Measurements from ENCODE around the gene TRAIP. TPM values are rescaled to one million over a fixed set of nuclear protein-coding genes. Genes with fewer than 3 reads are reported as not detected.
"Not testable (repeated sequence)": the region's sequence is repeated elsewhere in the genome, so short reads cannot be mapped to it uniquely, and the experiment has no call there.

Gene TRAIP
- total RNA-seq = 2.3 to 5.9 TPM (median 2.7 TPM) in 3 replicates
- long read RNA-seq, transcript TRAIP-201 (15 exons, 2,028 nt) = major isoform, 5 of 7 reads
- long read RNA-seq, partial matches to known transcripts = 0 of 7 reads
- long read RNA-seq, other reads (novel, unspliced or antisense) = 2 of 7 reads

- H3K27ac Mint-ChIP-seq (ENCODE audit: unreplicated experiment) = peak within 1 kb of the TSS; percentile 82
- no peaks in the 10 kb centered on the region for H3K27me3 Mint-ChIP-seq (ENCODE audit: low read depth)
- DNase-seq (ENCODE audit: low spot score) = no peak
- H3K9me3 Mint-ChIP-seq (ENCODE audit: low read depth) = no peaks in the 10 kb centered on the region
- peak; percentile 13 for TF ChIP-seq CTCF (IDR thresholded peaks at IDR 0.05)
- peaks cover 15% of the 10 kb centered on the region for H3K4me1 Mint-ChIP-seq (ENCODE audit: low read depth)
- no peaks in the 10 kb centered on the region for H3K36me3 Mint-ChIP-seq (ENCODE audit: low read depth)
- peak within 1 kb of the TSS; percentile 85 for H3K4me3 Mint-ChIP-seq (ENCODE audit: unreplicated experiment)
These were observed at the start of gene TRAIP for GRCh38 chr3:49856181-49857005. TSS of gene TRAIP (minus strand) at chr3:49856564. CDS start at chr3:49856453, 111 bp downstream.

- not testable (repeated sequence) for DNase-seq (ENCODE audit: low spot score); H3K27me3 Mint-ChIP-seq (ENCODE audit: low read depth); H3K9me3 Mint-ChIP-seq (ENCODE audit: low read depth)
These were observed 48.1 kb upstream of the TRAIP start for GRCh38 chr3:49904448-49904847.

GRCh38 chr3:49903451-49904424 is 47.4 kb upstream of the TRAIP start, which contains the start of gene MST1R:
TSS of gene MST1R (minus strand) at chr3:49903873. CDS start at chr3:49903609, 264 bp downstream.
- no peak for DNase-seq (ENCODE audit: low spot score)
- Mint-ChIP-seq H3K36me3 (ENCODE audit: low read depth) (no peaks in the 10 kb centered on the region), H3K27ac (ENCODE audit: unreplicated experiment) (no peak within 1 kb of the TSS), H3K27me3 (ENCODE audit: low read depth) (no peaks in the 10 kb centered on the region), H3K9me3 (ENCODE audit: low read depth) (no peaks in the 10 kb centered on the region), H3K4me3 (ENCODE audit: unreplicated experiment) (no peak within 1 kb of the TSS), H3K4me1 (ENCODE audit: low read depth) (peaks cover 14% of the 10 kb centered on the region)
- TF ChIP-seq CTCF (IDR thresholded peaks at IDR 0.05) = no peak

More at GRCh38 chr3:49904448-49904847, 48.1 kb upstream of the TRAIP start:
- H3K36me3 Mint-ChIP-seq (ENCODE audit: low read depth); H3K27ac Mint-ChIP-seq (ENCODE audit: unreplicated experiment); H3K4me3 Mint-ChIP-seq (ENCODE audit: unreplicated experiment): not testable (repeated sequence)
- peaks cover 14% of the 10 kb centered on the region for H3K4me1 Mint-ChIP-seq (ENCODE audit: low read depth)

- H3K27ac Mint-ChIP-seq (ENCODE audit: unreplicated experiment) = no peak overlapping the region
- H3K36me3 Mint-ChIP-seq (ENCODE audit: low read depth) = no peaks in the 10 kb centered on the region
- DNase-seq (ENCODE audit: low spot score) = no peak
- no peak for TF ChIP-seq CTCF (IDR thresholded peaks at IDR 0.05)
- H3K4me1 Mint-ChIP-seq (ENCODE audit: low read depth) = peaks cover 14% of the 10 kb centered on the region
- H3K27me3 Mint-ChIP-seq (ENCODE audit: low read depth) = no peaks in the 10 kb centered on the region
- no peaks in the 10 kb centered on the region for H3K9me3 Mint-ChIP-seq (ENCODE audit: low read depth)
- no peak overlapping the region for H3K4me3 Mint-ChIP-seq (ENCODE audit: unreplicated experiment)
These were observed 46.4 kb upstream of the TRAIP start for GRCh38 chr3:49902511-49903345.

Data from chondrocyte (in vitro differentiated cells).